K562 (cell line): ENCODE data around the gene EPSTI1.

Experiments
- ARNT ChIP-seq, 2 experiments: fragments of 450-650 bp; IDR thresholded peaks; 2 replicates each; pipeline ENCODE4 v1.6.1; 2016; ENCODE audit warnings: mild to moderate bottlenecking in 1 of 2
- KDM5B ChIP-seq: fragments of 200-600 bp; sonication (generic); IDR thresholded peaks from 2 replicates; pipeline ENCODE4 v1.6.1; 2012; ENCODE audit warnings: low read depth, mild to moderate bottlenecking, moderate library complexity, low read length, control low read depth, inconsistent platforms; ENCODE audit not compliant: insufficient replicate concordance
- KLF6 ChIP-seq: fragments of 250-450 bp; sonication (Bioruptor Pico); IDR thresholded peaks from 2 replicates; pipeline ENCODE4 v1.4.0; 2020; ENCODE audit warnings: mild to moderate bottlenecking, moderate library complexity, borderline replicate concordance
- MED1 ChIP-seq: sonication (generic); formaldehyde crosslinking; IDR thresholded peaks from 2 replicates; pipeline ENCODE4 v1.8.1; 2023; ENCODE audit warnings: missing genetic modification reagents, borderline replicate concordance
- PREB ChIP-seq: sonication (generic); formaldehyde crosslinking; IDR thresholded peaks from 2 replicates; pipeline ENCODE4 v1.8.1; 2023; ENCODE audit warnings: mild to moderate bottlenecking, missing genetic modification reagents
- SMC3 ChIP-seq: conservative IDR thresholded peaks from 2 replicates; pipeline ENCODE4 v1.6.1; 2011; ENCODE audit warnings: low read depth, low read length, improper control_type of control experiment; ENCODE audit not compliant: insufficient read depth
- ZBTB40 ChIP-seq, 2 experiments: fragments of 450-650 bp in 1 of 2; sonication (generic) in 1 of 2; formaldehyde crosslinking in 1 of 2; IDR thresholded peaks; 2 replicates each; pipeline versions ENCODE4 v1.7.1 to v1.9.0; 2016 to 2022; ENCODE audit warnings: inconsistent platforms in 1 of 2, mild to moderate bottlenecking in 1 of 2, missing genetic modification reagents in 1 of 2

GRCh38 chr13:42926043-42926442 is 66.0 kb downstream of the EPSTI1 start:
- TF ChIP-seq PREB (CRISPR knock-in tag), result no peak
- no peak for TF ChIP-seq KLF6 (CRISPR knock-in tag)
- no peak for TF ChIP-seq MED1 (CRISPR knock-in tag)
- no peak for TF ChIP-seq ARNT (IDR thresholded peaks at IDR 0.05)
- no peak for TF ChIP-seq KDM5B
- TF ChIP-seq SMC3, result no peak
- TF ChIP-seq ZBTB40 (IDR thresholded peaks at IDR 0.05), result no peak
- no peak for TF ChIP-seq ZBTB40 (CRISPR knock-in tag; IDR thresholded peaks at IDR 0.05)
